ENCODE data around the gene RNU5D-1. TPM values are rescaled to one million over a fixed set of nuclear protein-coding genes. Genes with fewer than 3 reads are reported as not detected.

Gene RNU5D-1
- total RNA-seq, 1 experiment from 2014 or later = not detected

DNA sequence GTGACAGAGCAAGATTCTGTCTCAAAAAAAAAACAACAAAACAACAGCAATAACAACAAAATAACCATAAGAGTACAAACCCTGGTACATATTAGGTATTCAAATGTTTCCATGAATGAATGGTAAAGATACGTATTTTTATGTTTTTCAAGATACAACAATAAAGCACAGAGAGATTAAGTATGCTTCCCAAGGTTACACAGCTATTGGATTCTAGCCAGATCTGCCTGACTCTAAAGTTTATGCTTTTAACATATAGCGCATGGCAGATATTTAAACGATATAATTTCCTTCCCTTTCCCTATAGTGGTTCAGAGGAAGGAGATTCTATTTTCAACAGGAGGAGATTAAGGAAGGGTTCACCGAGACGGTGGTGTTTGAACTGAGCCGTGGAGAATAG lies 25.5 kb downstream of the RNU5D-1 start:
- no peak overlapping the region for H2AK5ac ChIP-seq (ENCODE audit: insufficient read length, low read length)
- no peak overlapping the region for H3K4ac ChIP-seq (ENCODE audit: low read depth, low read length)
- no peak overlapping the region for H3K4me2 ChIP-seq (ENCODE audit: insufficient read depth, insufficient read length, low read length)
- no peak overlapping the region for H3K14ac ChIP-seq (ENCODE audit: insufficient read depth, low read length)
- Mint-ChIP-seq H3K4me3 (no peak overlapping the region; a peak in 1 of 5 replicates), H3K9me3 (peaks cover 11 to 14% of the 10 kb centered on the region in 2 experiments), H3K36me3 (ENCODE audit: insufficient read depth in 1 of 3, low read depth in 3 of 3) (peaks cover 0 to 12% (median 0%) of the 10 kb centered on the region in 3 experiments; a peak in 4 of 7 replicates), H3K27ac (peak overlapping the region in 2 of 3 experiments; percentile 3 to 26; a peak in 1 of 7 replicates), H3K4me1 (peaks cover 17% of the 10 kb centered on the region in 2 experiments), H3K27me3 (ENCODE audit: low read depth) (peaks cover 2% of the 10 kb centered on the region; the same call in 1 of the 2 replicates)
- H3K79me1 ChIP-seq (ENCODE audit: insufficient read depth, low read depth, low read length, poor library complexity, severe bottlenecking) = no peaks in the 10 kb centered on the region
- no peak overlapping the region for H4K5ac ChIP-seq (ENCODE audit: insufficient read length, low read depth, low read length)
- H3K9me3 ChIP-seq (ENCODE audit: control insufficient read depth, low read depth, low read length) = no peaks in the 10 kb centered on the region
- DNase-seq = no peak
- no peaks in the 10 kb centered on the region for H3K23me2 ChIP-seq (ENCODE audit: insufficient read length, low read depth, low read length, poor library complexity, severe bottlenecking)
- H2AFZ ChIP-seq (ENCODE audit: low read length) = no peak overlapping the region
- no peak overlapping the region for H2BK5ac ChIP-seq (ENCODE audit: insufficient read length, low read length)
- TF ChIP-seq, protein P1, sequence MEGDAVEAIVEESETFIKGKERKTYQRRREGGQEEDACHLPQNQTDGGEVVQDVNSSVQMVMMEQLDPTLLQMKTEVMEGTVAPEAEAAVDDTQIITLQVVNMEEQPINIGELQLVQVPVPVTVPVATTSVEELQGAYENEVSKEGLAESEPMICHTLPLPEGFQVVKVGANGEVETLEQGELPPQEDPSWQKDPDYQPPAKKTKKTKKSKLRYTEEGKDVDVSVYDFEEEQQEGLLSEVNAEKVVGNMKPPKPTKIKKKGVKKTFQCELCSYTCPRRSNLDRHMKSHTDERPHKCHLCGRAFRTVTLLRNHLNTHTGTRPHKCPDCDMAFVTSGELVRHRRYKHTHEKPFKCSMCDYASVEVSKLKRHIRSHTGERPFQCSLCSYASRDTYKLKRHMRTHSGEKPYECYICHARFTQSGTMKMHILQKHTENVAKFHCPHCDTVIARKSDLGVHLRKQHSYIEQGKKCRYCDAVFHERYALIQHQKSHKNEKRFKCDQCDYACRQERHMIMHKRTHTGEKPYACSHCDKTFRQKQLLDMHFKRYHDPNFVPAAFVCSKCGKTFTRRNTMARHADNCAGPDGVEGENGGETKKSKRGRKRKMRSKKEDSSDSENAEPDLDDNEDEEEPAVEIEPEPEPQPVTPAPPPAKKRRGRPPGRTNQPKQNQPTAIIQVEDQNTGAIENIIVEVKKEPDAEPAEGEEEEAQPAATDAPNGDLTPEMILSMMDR (conservative IDR thresholded peaks at IDR 0.05) = no peak
- H4K8ac ChIP-seq (replicated peaks; ENCODE audit: insufficient read length, low read depth, low read length) = no peak overlapping the region
- no peak overlapping the region for H3K27ac ChIP-seq (ENCODE audit: insufficient read length, low read depth, low read length)
- H3K4me1 ChIP-seq (ENCODE audit: insufficient read depth, low read length) = no peaks in the 10 kb centered on the region
- 100% methylated on average over 3 of the region's 6 CpGs for WGBS (ENCODE audit: extremely low coverage, insufficient read length, low lambda C conversion rate)
- no peaks in the 10 kb centered on the region for H3K79me2 ChIP-seq (ENCODE audit: insufficient read depth, low read length)
- no peak overlapping the region for H2BK15ac ChIP-seq (ENCODE audit: low read depth, low read length)
- no peak overlapping the region for H3K56ac ChIP-seq (ENCODE audit: insufficient read length, low read depth, low read length)
- H3K23ac ChIP-seq (ENCODE audit: insufficient read length, low read depth, low read length) = no peak overlapping the region
- H2BK20ac ChIP-seq (ENCODE audit: low read depth, low read length, poor library complexity, severe bottlenecking) = no peak overlapping the region
- H3K18ac ChIP-seq (ENCODE audit: insufficient read length, low read depth, low read length) = no peak overlapping the region
- H3K27me3 ChIP-seq (ENCODE audit: insufficient read depth, low read length) = no peaks in the 10 kb centered on the region
- no peak overlapping the region for H2BK12ac ChIP-seq (ENCODE audit: insufficient read length, low read depth, low read length)
- no peak overlapping the region for H2BK120ac ChIP-seq (ENCODE audit: low read depth, low read length, poor library complexity, severe bottlenecking)
- no peaks in the 10 kb centered on the region for H4K20me1 ChIP-seq (ENCODE audit: control insufficient read depth, insufficient read depth, insufficient read length)
- H3K9ac ChIP-seq (ENCODE audit: extremely low read depth, insufficient read length, low read length) = no peak overlapping the region
- no peak overlapping the region for H3T11ph ChIP-seq (ENCODE audit: low read length)
- no peak overlapping the region for H4K91ac ChIP-seq (ENCODE audit: insufficient read length, low read depth, low read length)

Data from H9 (cell line).